ENCODE data around the gene VANGL1.

- TF ChIP-seq GABPA (IDR thresholded peaks at IDR 0.05 in 1 of 2, conservative IDR thresholded peaks at IDR 0.05 in 1 of 2) = no peak
- TF ChIP-seq RAD21 (IDR thresholded peaks at IDR 0.05) = no peak
- TF ChIP-seq CTCF (IDR thresholded peaks at IDR 0.05; ENCODE audit: low read depth, low read length, missing input control) = no peak
- TF ChIP-seq EGR1 (IDR thresholded peaks at IDR 0.05; ENCODE audit: low read depth in 2 of 2) = no peak
These were observed 29.6 kb downstream of the VANGL1 start for GRCh38 chr1:115671176-115671934.

Measured in liver (tissue), 3 donors.